NCI-H345 treated with DMSO at 0.1 percent for 48 hours (cell line): ENCODE data around the gene FKBP14.

Experiments used
- DNase-seq: peaks from one replicate; lab custom pipeline; 2025; ENCODE audit not compliant: unreplicated experiment; lab: John Stamatoyannopoulos, UW

FKBP14 gene

DNA sequence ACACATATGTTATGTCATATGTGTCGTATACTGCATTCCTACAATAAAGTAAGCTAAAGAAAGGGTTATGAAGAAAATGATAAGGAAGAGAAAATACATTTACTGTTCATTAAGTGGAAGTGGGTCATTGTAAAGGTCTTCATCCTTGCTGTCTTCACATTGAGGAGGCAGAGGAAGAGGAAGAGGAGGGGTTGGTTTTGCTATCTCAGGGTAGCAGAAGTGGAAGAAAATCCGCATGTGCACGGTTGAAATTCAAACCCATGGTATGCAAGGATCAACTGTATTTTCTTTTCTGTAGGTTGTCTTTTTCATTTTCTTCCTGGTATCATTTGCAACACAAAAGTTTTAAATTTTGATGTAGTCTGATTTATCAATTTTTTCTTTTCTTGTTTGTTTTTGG is 8.0 kb upstream of the FKBP14 start:
- no peak for DNase-seq

DNA sequence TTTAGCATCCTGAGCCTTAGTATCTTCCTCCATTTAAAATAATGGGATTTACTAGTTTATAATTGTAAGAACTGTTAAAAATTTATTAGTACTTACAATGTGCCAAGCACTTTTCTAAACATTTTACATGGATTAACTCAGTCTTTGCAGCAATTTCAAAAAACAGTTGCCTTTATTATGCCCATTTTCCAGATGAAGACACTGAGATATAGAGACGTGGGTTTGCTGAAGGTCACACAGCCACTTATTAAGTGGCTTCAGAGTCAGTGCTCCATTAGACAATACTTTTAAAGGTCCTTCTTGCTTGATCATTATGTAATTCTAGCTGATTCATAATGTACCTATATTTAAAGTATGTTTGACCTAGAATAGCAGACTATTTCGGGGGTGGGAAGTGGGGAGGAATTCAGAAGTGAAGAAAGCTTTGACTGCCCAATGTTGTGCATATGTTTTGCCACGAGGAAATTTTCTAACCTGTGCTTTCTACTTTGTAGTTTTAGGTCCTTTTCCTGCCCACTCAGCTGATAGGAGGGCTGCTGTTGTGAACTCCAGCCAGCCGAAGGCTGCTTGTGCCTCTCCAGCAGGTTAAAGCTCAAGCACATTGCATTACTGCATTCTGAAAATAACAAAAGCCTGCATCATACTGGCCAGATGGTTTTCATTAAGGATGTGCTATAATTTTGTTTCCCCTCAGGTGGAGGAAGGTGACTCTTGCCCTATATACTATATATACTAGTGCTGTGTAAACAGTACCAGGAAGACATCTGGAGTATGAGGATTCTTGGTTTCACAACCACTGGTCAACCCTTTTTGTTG is 6.0 kb upstream of the FKBP14 start:
- no peak for DNase-seq

DNA sequence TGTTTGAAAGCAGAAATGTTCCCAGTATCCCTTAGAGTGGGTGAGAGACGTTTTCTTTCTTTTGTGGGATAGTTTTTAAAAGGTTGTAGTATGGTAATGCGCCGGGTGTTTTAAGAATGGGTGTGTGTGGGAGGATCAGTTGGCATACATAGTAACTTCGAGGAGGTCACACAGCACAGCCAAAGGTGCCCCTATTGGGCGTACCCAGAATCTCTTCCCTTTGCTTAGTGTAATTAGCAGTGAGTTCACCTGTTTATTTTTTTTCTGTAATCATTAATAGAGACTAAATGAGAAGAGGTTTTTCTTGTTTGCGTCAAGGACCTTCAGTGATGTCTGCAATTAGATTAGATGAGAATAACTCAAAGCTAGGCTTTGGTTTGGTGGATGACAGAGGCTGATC is 3.2 kb upstream of the FKBP14 start:
- DNase-seq = no peak

DNA sequence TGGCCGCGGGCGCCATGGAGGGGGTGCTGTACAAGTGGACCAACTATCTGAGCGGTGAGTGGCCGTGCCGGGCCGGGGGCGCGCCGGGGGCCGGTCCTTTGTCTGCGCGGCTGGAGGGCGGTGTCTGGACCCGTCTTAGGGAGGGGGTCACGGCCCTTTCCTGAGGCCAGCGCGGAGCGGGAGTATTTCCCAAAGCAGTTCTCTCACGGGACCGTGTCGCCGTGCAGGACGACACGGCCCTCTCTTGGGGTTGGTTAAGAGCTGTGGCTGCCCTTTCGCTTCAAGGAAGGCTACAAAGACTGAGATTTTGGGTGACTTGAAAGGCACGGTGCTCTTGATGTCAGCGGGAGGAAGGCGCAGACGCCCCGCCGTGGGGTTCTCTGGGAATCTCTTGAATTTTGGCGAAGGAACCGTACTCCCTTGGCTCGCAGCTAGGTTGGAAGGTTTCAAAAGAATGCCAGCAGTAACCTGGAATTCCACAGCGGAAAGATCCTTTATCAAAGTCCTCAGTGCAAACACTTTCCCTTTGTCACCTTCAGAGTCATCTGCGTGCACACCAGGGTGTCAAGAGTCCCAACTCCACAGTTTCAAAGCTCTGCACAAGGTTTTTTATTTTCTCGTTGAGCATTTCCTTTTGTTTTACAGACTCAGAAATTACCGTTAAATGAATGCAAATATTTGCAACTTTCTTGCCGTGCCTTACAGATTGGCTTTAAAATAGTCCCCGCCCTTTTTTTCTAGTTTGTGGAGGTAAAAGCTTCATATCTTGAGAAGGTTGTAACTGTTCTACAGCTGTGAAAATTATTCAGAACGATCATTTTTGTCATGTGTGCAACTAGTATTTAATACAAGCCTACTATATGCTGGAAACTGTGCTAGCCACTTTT is 2.5 kb upstream of the FKBP14 start:
- DNase-seq = no peak

GRCh38 chr7:30028216-30028748 is 1.8 kb upstream of the FKBP14 start, which contains the start of gene PLEKHA8:
TSS of gene PLEKHA8 (plus strand) at chr7:30028412. CDS start at chr7:30028763, 351 bp downstream.
- peak; percentile 79 for DNase-seq

DNA sequence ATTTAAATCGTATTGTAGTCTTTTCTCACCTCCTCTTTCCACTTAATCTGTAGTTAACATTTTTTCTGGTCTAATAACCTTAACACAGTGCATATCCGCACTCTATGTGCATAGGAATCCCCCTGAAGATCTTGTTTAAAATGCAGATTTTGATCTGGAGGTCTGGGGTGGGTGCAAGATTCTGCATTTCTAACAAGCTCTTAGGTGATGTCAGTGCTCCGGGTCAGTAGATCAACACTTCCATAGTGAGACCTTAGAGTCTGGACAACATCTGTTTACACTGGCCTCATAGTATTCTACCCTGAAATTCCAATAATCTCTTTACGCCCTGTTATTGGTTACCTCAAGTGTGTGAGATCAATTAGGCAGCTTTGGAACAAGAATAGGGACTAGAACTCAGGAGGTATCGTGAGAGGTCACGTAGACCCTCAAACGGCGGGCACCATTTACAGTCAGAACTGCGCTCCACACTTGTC is 1.3 kb upstream of the FKBP14 start:
- no peak for DNase-seq

- peak; percentile 55 for DNase-seq
Measured at GRCh38 chr7:30027065-30027456, 559 bp upstream of the FKBP14 start.

GRCh38 chr7:30023524-30023923 is 3.0 kb downstream of the FKBP14 start:
- no peak for DNase-seq

- DNase-seq = no peak
Measured at GRCh38 chr7:30022991-30023390, 3.5 kb downstream of the FKBP14 start.

DNA sequence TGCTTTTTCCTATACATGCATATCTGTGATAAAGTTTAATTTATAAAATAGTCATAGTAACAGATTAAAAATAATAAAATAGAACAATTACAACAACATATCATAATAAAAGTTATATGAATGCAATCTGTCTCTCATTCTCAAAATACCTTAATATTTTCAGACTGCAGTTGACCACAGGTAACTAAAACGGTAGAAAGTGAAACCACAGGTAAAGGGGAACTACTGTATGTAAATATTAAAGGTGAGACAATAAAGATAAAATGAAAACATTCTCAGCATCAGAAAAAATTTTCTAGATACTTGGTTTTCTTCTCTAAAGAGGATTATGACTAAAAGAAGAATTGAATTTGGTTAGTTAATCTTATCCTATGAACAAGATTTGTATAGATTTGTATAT is 6.0 kb downstream of the FKBP14 start:
- no peak for DNase-seq

DNA sequence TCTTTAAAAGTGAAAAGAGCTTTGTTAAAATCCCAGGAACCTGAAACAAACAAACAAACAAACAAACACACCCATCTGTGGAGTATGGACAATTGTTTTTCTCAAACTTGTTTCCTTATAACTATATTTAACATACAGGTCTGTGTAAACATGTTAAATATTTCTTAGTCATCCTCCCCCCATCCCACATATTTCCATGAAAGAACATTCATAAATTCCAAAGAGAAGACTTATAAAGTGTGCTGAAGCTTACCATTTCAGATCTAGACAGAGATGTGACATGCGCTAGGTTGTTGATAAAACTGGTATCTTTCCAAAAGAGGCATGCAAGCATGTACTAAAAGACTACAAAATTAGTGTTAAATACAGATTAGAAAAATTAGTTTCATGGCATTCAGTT is 6.5 kb downstream of the FKBP14 start:
- no peak for DNase-seq

DNA sequence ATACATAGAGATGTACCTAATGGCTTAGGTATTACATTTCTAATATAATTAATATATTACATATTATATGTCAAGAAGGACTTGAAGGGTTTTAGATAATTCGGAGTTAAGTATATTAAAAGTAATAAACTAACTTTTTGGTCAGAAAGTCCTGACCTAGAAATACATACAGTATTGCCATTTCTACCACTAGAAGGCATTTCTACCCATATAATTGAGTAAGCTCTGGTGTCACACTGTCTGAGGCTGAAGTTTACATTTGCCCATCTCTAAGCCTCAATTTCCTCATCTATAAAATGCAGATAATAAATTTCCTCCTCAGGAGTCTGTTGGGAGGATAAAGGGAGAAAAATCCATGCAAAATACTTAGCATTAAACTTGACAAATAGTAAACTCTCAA is 7.1 kb downstream of the FKBP14 start:
- no peak for DNase-seq

GRCh38 chr7:30018451-30018850 is 8.1 kb downstream of the FKBP14 start:
- no peak for DNase-seq

GRCh38 chr7:30012757-30013156 is 13.7 kb downstream of the FKBP14 start:
- no peak for DNase-seq

DNA sequence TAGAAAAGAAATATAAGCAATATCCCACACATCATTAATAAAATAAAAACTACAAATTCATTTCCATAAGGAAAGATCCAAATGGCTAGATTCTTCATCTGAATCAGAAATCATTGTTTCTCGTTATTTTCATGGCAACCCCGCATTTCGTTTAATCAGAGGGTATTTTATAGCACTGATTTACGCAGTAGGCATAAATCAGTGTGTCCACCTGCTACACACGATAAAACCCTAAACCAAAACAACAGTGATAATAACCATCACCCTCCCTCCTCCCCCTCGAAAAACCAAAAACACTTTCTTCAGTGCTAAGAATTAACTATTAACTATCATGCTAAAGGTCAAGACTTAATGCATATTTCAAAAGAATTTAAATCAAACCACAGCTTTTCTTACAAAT is 16.5 kb downstream of the FKBP14 start:
- no peak for DNase-seq

GRCh38 chr7:30005464-30005863 is 21.0 kb downstream of the FKBP14 start:
- DNase-seq = no peak

- DNase-seq = no peak
Measured at GRCh38 chr7:30003098-30003497, 23.4 kb downstream of the FKBP14 start.

DNA sequence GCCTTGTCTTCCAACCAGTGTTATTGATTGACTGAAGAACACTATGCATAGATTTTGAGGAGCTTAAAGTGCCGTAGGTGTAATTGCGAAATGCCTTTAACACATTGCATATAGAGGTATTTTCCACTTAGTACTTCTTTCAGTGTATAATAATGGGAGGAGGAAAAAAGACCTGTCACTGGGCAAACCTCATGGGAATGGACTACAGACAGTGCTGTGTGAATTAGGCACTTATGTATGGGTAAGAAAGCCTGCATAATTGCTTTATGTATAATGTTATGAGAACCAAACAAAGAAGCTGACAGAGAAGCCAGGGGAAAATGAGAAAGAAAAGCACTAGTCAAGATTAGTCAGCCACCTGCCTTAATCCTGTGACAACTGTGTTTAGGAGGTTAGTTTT is 24.5 kb downstream of the FKBP14 start:
- DNase-seq = peak; percentile 28

DNA sequence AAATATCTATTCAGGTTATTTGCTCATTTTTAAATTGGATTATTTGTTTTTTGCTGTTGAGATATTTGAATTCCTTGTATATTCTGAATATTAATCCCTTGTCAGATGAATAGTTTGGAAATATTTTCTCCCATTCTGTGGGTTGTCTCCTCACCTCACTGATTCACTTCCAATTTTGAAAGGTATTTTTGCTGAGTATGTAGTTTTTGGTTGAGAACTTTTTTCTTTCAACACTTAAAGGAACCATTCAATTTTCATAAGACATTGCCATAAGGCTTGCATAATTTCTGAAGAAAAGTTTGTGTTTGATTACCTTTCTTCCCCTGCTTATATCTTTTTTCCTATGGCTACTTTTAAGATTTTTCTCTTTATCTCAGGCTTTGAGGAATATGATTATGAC is 28.0 kb downstream of the FKBP14 start:
- no peak for DNase-seq

GRCh38 chr7:29996321-29996720 is 30.2 kb downstream of the FKBP14 start:
- no peak for DNase-seq

GRCh38 chr7:29995652-29996051 is 30.9 kb downstream of the FKBP14 start:
- no peak for DNase-seq

DNA sequence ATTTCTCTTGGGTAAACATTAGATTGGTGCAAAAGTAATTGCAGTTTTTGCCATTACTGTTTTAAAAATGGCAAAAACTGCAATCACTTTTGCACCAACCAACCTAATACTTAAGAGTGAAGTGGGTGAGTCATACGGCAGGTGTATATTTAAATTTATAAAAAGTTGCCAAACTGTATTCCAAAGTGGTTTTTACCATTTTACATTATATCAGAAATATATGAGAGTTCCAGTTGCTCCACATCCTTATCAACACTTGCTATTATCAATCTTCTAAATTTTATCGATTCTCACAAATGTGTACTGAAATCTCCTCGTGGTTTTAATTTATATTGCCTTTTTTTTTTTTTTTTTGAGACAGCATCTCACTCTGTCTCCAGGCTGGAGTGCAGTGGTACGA is 33.4 kb downstream of the FKBP14 start:
- DNase-seq = no peak
